Heart left ventricle (tissue), 13 donors: ENCODE results near the gene PPTC7.

Experiments used
- CTCF ChIP-seq, 12 donors: fragments of 200-600 bp; sonication (generic) in 4 of 12; IDR thresholded peaks; one replicate each; pipeline versions ENCODE4 v1.5.0 to v1.8.0; 2018 to 2022; ENCODE audit warnings: antibody characterized with exemption in 12 of 12, mild to moderate bottlenecking in 5 of 12
- POLR2A ChIP-seq, 2 donors: fragments of 450-650 bp; IDR thresholded peaks; one replicate each; pipeline ENCODE4 v1.6.1; 2017; ENCODE audit warnings: antibody characterized with exemption in 2 of 2, mild to moderate bottlenecking in 2 of 2, moderate library complexity in 2 of 2
- donor health status: ischemic (EF 13 %, LVEDD 7.1; RV severe dilation, severe dysfunction).
- donor health status: DM: no; HTN: yes; CAD: no.
- donor health status: DM: no; HTN: no; CAD: no.
- donor health status: ischemic (EF 25% LVEDD 6.9; RV normal size, moderate dysfunction).
- donor health status: ischemic (EF 25% LVEDD 5.7; RV mildly dilated, moderate dysfunction).
- donor health status: ischemic (EF 35%, LVEDD 5.7; RV mildly dilated, moderate dysfunction).
- donor health status: nonischemic (EF 11% LVEDD 7.7; RV severe dilation, severe dysfunction).
- donor health status: DM: yes; HTN: yes; CAD: no.
- donor health status: PGD.
- donor health status: ischemic (EF 29% LVEDD 5.4; RV normal size, mild dysfunction).
- donor health status: nonischemic (EF 23%, LVEDD 6.1; RV moderate dilation, normal function).

GRCh38 chr12:110501752-110502738, 81.1 kb downstream of the PPTC7 start, which contains the start of the genes RAD9B and VPS29:
- peak in 1 of 2 donors; percentile 87 for TF ChIP-seq POLR2A (IDR thresholded peaks at IDR 0.05)
- TF ChIP-seq CTCF (IDR thresholded peaks at IDR 0.05): no peak
